Right lobe of liver (tissue), 4 donors: ENCODE measurements around the gene FAM163A.
"Not testable (repeated sequence)": the region's sequence is repeated elsewhere in the genome, so short reads cannot be mapped to it uniquely, and the experiment has no call there.

Experiments
- POLR2A ChIP-seq: fragments of 450-650 bp; IDR thresholded peaks from one replicate; pipeline ENCODE4 v1.6.1; 2017; ENCODE audit warnings: antibody characterized with exemption, mild to moderate bottlenecking
- TF ChIP-seq, protein P1 (sequence below), 4 donors: fragments of 200-600 bp in 3 of 4; fragments of 450-650 bp in 1 of 4; IDR thresholded peaks; one replicate each; pipeline versions ENCODE4 v1.5.1 to v1.8.0; 2016 to 2022; ENCODE audit warnings: antibody characterized with exemption in 4 of 4, mild to moderate bottlenecking in 2 of 4
- donor health status: DM: no; HTN: no; CAD: no.
- donor health status: DM: no; HTN: no; CAD: no.
- donor health status: DM: no; HTN: yes; CAD: no.

- TF ChIP-seq, protein P1, sequence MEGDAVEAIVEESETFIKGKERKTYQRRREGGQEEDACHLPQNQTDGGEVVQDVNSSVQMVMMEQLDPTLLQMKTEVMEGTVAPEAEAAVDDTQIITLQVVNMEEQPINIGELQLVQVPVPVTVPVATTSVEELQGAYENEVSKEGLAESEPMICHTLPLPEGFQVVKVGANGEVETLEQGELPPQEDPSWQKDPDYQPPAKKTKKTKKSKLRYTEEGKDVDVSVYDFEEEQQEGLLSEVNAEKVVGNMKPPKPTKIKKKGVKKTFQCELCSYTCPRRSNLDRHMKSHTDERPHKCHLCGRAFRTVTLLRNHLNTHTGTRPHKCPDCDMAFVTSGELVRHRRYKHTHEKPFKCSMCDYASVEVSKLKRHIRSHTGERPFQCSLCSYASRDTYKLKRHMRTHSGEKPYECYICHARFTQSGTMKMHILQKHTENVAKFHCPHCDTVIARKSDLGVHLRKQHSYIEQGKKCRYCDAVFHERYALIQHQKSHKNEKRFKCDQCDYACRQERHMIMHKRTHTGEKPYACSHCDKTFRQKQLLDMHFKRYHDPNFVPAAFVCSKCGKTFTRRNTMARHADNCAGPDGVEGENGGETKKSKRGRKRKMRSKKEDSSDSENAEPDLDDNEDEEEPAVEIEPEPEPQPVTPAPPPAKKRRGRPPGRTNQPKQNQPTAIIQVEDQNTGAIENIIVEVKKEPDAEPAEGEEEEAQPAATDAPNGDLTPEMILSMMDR (IDR thresholded peaks at IDR 0.05), result not testable (repeated sequence)
- not testable (repeated sequence) for TF ChIP-seq POLR2A
These were observed 112.7 kb downstream of the FAM163A start for GRCh38 chr1:179855831-179856230.
